ENCODE data around the gene PITX2. TPM values are rescaled to one million over a fixed set of nuclear protein-coding genes. Genes with fewer than 3 reads are reported as not detected.
A peak's percentile ranks its signal among the peaks of the same experiment; 100 is the strongest.

Gene PITX2
- polyA plus RNA-seq, 4 donors = 6.5 to 34.3 (median 11.0) TPM

DNA sequence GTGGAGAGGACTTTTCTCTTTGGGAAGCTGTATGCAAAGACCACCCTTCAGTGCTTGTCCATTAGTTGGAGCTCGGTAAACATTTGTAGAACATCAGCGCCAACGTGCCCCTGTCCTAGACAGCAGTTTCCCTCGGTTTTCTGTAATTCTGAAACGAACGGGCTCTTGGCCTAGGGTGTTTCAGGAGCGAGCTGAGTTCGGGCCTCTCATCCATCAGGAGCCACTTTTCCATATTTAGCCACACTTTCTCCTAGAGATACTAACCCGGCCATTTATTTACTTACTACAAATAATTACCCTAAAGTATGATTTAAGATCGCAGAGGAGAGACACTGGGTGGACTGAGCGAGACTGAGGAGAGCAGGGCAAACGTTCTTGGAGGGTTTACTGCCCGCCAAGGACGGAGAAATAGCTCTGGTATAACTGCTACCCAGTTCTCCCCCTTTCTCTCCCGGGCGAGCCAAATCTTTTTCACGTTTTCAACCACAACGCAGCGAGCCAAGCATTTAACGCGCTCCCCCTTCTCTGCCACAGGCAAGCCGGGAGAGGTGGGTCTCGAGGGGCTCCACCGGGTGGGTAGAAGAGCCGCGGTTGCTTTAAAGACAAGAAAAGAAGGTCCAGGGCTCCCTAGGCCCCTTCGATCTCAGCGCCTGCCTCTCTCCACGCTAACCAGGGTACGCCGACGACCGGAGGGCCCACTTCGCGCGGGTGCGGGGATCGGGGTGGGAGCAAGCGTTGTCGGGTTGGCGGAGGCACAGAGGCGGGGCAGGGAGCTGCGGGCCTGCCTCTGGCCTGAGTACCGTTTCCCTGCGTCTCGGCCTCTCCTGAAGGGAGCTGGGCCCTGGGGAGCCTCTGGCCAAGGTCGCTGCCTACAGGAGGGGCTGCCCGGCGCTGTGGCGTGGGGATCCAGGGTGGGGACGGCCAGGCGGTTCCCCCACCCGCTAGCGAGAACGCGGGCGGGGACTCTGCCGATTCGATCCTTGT, 10.8 kb upstream of the PITX2 start:
- 6 to 18% (median 10%) methylated on average over 54 to 59 of the region's 59 CpGs for WGBS, 3 donors
- H3K4me1 ChIP-seq (ENCODE audit: control insufficient read depth in 3 of 3, insufficient read depth in 2 of 3, low read depth in 1 of 3, low read length in 2 of 3) = peaks cover 0 to 24% (median 2%) of the 10 kb centered on the region in 3 donors
- H3K27ac ChIP-seq (ENCODE audit: low read depth in 1 of 3, low read length in 2 of 3) = no peak overlapping the region
- H3K36me3 ChIP-seq (ENCODE audit: control insufficient read depth in 3 of 3, insufficient read depth in 2 of 3, low read depth in 1 of 3, low read length in 3 of 3) = no peaks in the 10 kb centered on the region
- H3K27me3 ChIP-seq (ENCODE audit: control insufficient read depth in 3 of 3, insufficient read depth in 3 of 3, low read length in 3 of 3) = peaks cover 4 to 91% (median 75%) of the 10 kb centered on the region in 3 donors
- no peak for DNase-seq
- H3K9me3 ChIP-seq (ENCODE audit: control insufficient read depth in 2 of 2, insufficient read depth in 1 of 2, low read depth in 1 of 2, low read length in 1 of 2) = peaks cover 0 to 18% of the 10 kb centered on the region in 2 donors
- FAIRE-seq = no peak
- H3K4me3 ChIP-seq (ENCODE audit: low read depth in 1 of 3, low read length in 3 of 3) = no peak overlapping the region

DNA sequence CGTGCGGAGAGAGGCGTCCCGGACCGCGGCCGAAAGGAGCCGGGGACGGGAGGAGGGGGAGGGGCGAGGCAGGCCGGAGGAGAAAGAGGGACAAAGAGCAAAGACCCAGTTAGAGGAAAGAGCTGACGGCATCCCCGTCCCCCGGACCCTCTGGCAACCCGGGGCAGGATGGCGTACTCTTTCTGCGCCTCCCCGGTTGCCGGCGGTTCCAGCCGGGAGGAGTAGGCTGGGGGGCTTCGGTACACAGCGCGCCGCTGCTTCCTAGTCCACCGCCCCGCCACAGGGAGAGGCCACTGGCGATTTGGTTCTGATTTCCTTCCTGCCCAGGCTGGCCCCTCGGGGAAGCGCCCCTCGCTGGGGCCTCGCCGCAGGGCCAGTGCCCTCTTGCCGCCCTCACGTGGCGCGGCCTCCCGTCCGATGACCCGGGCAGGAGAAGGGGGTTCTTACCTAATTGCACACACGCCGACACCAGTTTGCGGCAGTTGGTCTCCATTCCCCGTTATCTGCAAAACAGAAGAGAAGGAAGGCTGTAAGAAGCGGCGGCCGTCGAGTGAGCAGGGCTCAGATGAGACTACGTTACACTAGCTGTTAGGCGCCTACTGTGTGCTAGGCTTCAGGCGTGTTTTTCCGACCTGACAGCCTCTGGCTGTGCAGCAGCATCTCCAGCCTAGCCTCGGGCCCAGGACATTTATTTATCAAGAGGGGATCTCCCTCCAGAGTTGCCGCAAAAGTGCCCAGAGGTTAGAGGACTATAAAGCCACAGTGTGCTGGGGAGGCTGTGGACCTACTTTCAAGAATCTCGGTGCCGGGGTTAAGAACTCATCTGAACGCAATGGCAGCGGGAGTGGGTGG, 9.9 kb upstream of the PITX2 start:
- 12 to 13% (median 13%) methylated on average over 46 to 58 of the region's 58 CpGs for WGBS, 3 donors
- Histone ChIP-seq H3K4me3 (ENCODE audit: low read depth in 1 of 3, low read length in 3 of 3) (peak overlapping the region in 1 of 3 donors; percentile 38), H3K27me3 (ENCODE audit: control insufficient read depth in 3 of 3, insufficient read depth in 3 of 3, low read length in 3 of 3) (peaks cover 4 to 91% (median 75%) of the 10 kb centered on the region in 3 donors), H3K4me1 (ENCODE audit: control insufficient read depth in 3 of 3, insufficient read depth in 2 of 3, low read depth in 1 of 3, low read length in 2 of 3) (peaks cover 0 to 24% (median 2%) of the 10 kb centered on the region in 3 donors), H3K36me3 (ENCODE audit: control insufficient read depth in 3 of 3, insufficient read depth in 2 of 3, low read depth in 1 of 3, low read length in 3 of 3) (no peaks in the 10 kb centered on the region), H3K27ac (ENCODE audit: low read depth in 1 of 3, low read length in 2 of 3) (no peak overlapping the region), H3K9me3 (ENCODE audit: control insufficient read depth in 2 of 2, insufficient read depth in 1 of 2, low read depth in 1 of 2, low read length in 1 of 2) (peaks cover 0 to 18% of the 10 kb centered on the region in 2 donors)
- DNase-seq (no peak), FAIRE-seq (no peak)

DNA sequence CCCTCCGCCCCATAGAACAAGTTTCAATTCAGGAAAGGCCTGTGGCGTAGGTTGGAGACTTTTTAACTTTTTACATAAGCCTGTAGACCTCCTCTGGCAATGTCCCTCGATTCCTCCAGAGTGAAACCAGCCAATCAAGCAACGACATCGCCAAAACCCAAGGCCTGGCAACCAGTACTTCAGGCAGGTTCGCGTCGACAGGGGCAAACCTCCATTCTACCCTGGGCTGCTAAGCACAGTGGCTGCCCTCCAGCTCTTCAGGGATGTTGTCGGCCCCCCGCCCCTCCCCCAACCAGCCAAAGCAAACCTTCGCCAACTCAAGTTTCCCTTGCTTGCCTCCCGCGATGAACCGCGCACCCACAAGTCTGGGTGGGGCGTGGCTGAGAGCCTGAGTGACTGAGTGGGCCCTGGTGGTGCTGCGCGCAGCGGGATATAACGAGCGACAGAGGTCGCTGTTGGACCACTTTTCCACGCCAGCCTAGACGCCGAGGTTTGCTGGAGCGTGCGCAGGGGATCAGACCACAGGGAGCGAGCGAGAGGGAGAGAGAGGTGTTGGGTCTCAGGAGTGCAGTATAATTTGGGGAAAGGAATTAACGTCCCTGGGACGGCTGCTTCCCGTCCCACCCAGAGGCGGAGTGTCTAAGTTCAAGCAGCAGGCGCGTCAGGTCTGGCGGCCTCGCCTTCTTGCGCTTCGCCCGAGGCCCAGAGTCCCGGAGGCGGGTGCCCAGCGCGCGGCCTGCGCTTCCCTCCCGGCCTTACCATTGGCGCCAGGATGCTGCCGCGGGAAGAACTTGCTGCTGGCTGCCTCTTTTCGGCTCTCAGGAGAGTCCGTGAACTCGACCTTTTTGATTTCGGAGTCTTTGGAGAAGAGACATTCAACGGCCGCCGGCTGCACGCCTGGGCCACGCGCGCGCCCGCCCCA, 9.0 kb upstream of the PITX2 start:
- 2 to 6% (median 5%) methylated on average over 57 to 63 of the region's 63 CpGs for WGBS, 3 donors
- Histone ChIP-seq H3K9me3 (ENCODE audit: control insufficient read depth in 2 of 2, insufficient read depth in 1 of 2, low read depth in 1 of 2, low read length in 1 of 2) (peaks cover 0 to 18% of the 10 kb centered on the region in 2 donors), H3K27me3 (ENCODE audit: control insufficient read depth in 3 of 3, insufficient read depth in 3 of 3, low read length in 3 of 3) (peaks cover 4 to 91% (median 72%) of the 10 kb centered on the region in 3 donors), H3K36me3 (ENCODE audit: control insufficient read depth in 3 of 3, insufficient read depth in 2 of 3, low read depth in 1 of 3, low read length in 3 of 3) (no peaks in the 10 kb centered on the region), H3K4me1 (ENCODE audit: control insufficient read depth in 3 of 3, insufficient read depth in 2 of 3, low read depth in 1 of 3, low read length in 2 of 3) (peaks cover 0 to 18% (median 2%) of the 10 kb centered on the region in 3 donors), H3K4me3 (ENCODE audit: low read depth in 1 of 3, low read length in 3 of 3) (peak overlapping the region in 2 of 3 donors; percentile 18 to 38), H3K27ac (ENCODE audit: low read depth in 1 of 3, low read length in 2 of 3) (no peak overlapping the region)
- DNase-seq (peak; percentile 81 to 95), FAIRE-seq (no peak)

DNA sequence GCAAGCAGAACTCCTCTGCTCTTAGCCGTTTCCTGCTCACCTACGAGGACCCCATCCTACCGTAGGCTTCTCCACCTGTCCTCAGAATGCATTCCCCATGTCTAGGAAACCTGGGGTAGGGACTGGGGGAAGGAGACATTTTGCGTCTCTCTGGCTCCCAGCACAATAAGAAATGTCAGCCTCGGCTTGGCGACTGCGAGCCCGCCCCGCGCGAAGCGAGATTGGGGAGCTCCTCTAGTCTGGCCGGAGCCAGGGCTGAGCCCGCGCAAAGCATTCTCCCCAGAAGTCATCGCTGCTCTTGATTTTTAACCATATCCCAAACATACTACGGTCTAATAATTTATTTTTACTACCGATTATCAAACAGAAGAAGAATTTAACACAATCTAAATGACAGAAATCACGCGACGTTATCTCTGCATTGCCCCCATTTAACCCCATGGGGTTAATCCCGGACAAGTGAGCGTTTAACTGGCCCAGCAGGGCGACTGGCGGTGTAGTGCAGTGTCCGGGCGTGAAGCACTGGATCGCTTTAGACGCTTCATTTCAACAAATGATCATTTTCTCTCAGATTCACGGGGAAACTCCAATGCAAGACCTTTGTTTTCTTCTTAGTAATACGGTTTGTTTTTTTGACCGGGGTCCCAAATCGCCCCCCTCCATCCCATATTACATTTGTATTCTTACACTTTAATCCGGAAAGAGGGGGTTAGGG, 8.0 kb upstream of the PITX2 start:
- no peak overlapping the region for H3K4me3 ChIP-seq (ENCODE audit: low read depth in 1 of 3, low read length in 3 of 3)
- FAIRE-seq (no peak), DNase-seq (no peak)
- no peak overlapping the region for H3K27ac ChIP-seq (ENCODE audit: low read depth in 1 of 3, low read length in 2 of 3)
- WGBS, 3 donors = 1 to 13% (median 10%) methylated on average over 34 of the region's 34 CpGs
- peaks cover 0 to 18% (median 2%) of the 10 kb centered on the region in 3 donors for H3K4me1 ChIP-seq (ENCODE audit: control insufficient read depth in 3 of 3, insufficient read depth in 2 of 3, low read depth in 1 of 3, low read length in 2 of 3)
- H3K36me3 ChIP-seq (ENCODE audit: control insufficient read depth in 3 of 3, insufficient read depth in 2 of 3, low read depth in 1 of 3, low read length in 3 of 3) = no peaks in the 10 kb centered on the region
- peaks cover 4 to 92% (median 73%) of the 10 kb centered on the region in 3 donors for H3K27me3 ChIP-seq (ENCODE audit: control insufficient read depth in 3 of 3, insufficient read depth in 3 of 3, low read length in 3 of 3)
- peaks cover 0 to 18% of the 10 kb centered on the region in 2 donors for H3K9me3 ChIP-seq (ENCODE audit: control insufficient read depth in 2 of 2, insufficient read depth in 1 of 2, low read depth in 1 of 2, low read length in 1 of 2)

DNA sequence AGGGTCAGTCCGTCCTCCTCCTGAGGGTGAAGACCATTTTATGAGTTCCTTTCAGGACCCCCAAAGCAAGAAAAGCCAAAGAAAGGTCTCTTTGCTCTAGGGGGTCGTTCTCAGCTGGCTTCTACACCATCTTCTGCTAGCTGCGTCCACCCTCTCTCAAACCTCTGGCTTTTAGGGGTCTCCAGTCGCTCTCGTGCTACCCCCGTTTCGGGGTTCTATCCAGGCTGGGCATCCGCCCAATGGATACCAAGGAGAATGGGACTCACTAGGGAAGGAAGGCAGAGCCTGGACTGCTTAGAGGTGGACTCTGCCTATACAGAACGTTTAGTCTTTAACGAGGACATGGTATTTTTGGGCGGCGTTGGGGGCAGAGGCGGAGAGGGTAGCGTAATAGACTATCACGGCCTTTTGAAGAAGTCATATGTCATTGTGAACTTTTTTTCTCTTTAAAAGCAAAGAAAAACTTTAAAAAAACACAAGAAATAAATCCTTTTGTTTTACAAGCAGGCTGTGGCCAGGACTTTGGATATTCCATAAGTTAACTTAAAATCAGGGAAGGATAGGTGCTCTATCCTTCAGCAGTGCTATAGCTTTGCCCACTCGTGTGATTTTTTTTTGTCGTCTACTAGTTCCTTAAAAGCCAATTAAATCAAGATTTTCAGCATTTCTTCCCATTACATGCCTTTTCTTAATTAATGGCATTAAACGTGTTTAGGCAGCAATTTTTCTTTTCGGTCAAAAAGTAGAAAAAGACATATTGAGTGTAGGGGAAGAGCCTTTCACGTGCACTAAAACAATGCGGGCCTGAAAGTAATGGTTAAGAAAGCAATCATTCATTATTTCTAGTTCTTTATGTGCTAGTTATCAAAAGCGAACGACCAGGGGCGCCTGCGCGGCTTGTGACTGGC, 7.2 kb upstream of the PITX2 start:
- 20 to 23% (median 23%) methylated on average over 26 of the region's 26 CpGs for WGBS, 3 donors
- Histone ChIP-seq H3K4me3 (ENCODE audit: low read depth in 1 of 3, low read length in 3 of 3) (no peak overlapping the region), H3K27ac (ENCODE audit: low read depth in 1 of 3, low read length in 2 of 3) (no peak overlapping the region), H3K36me3 (ENCODE audit: control insufficient read depth in 3 of 3, insufficient read depth in 2 of 3, low read depth in 1 of 3, low read length in 3 of 3) (no peaks in the 10 kb centered on the region), H3K27me3 (ENCODE audit: control insufficient read depth in 3 of 3, insufficient read depth in 3 of 3, low read length in 3 of 3) (peaks cover 4 to 98% (median 72%) of the 10 kb centered on the region in 3 donors), H3K4me1 (ENCODE audit: control insufficient read depth in 3 of 3, insufficient read depth in 2 of 3, low read depth in 1 of 3, low read length in 2 of 3) (peaks cover 0 to 18% (median 2%) of the 10 kb centered on the region in 3 donors), H3K9me3 (ENCODE audit: control insufficient read depth in 2 of 2, insufficient read depth in 1 of 2, low read depth in 1 of 2, low read length in 1 of 2) (peaks cover 0 to 17% of the 10 kb centered on the region in 2 donors)
- FAIRE-seq (no peak), DNase-seq (no peak)

DNA sequence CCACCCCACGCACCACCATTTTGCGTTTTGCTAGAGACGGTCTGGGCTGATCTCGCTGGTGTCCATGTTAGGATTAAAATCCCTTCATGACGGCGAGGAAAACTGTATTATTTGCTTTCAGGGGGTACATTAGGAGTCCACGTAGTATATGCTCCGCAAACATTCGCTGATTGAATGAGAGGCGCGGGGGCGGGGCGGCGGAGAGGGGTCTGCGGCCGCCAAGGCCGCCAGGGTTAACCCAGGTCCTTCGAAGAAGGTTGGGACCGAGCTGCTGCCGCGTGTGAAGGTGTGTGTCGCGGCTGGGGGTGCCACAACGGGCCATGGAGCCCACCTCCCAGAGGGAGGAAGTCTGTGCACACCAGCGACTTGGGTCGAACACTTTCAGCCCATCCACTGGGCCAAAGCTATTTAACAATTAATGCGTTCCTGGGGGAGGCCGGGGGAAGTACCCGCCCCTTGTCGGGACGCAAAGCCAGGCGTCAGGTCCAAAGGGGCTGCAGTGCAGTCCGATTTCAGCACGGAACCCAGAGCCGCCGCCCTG, 6.4 kb upstream of the PITX2 start:
- H3K27ac ChIP-seq (ENCODE audit: low read depth in 1 of 3, low read length in 2 of 3) = no peak overlapping the region
- FAIRE-seq = no peak
- H3K9me3 ChIP-seq (ENCODE audit: control insufficient read depth in 2 of 2, insufficient read depth in 1 of 2, low read depth in 1 of 2, low read length in 1 of 2) = peaks cover 0 to 15% of the 10 kb centered on the region in 2 donors
- DNase-seq = no peak
- no peaks in the 10 kb centered on the region for H3K36me3 ChIP-seq (ENCODE audit: control insufficient read depth in 3 of 3, insufficient read depth in 2 of 3, low read depth in 1 of 3, low read length in 3 of 3)
- WGBS, 3 donors = 11 to 19% (median 14%) methylated on average over 36 of the region's 36 CpGs
- H3K4me3 ChIP-seq (ENCODE audit: low read depth in 1 of 3, low read length in 3 of 3) = no peak overlapping the region
- peaks cover 0 to 18% (median 2%) of the 10 kb centered on the region in 3 donors for H3K4me1 ChIP-seq (ENCODE audit: control insufficient read depth in 3 of 3, insufficient read depth in 2 of 3, low read depth in 1 of 3, low read length in 2 of 3)
- H3K27me3 ChIP-seq (ENCODE audit: control insufficient read depth in 3 of 3, insufficient read depth in 3 of 3, low read length in 3 of 3) = peaks cover 4 to 98% (median 69%) of the 10 kb centered on the region in 3 donors

All from small intestine (tissue), 7 donors.